Gastroesophageal sphincter (tissue), 3 donors: Measurements from ENCODE around the gene CIBAR2.

Experiments
- CTCF ChIP-seq, 4 experiments: fragments of 200-600 bp in 2 of 4; fragments of 450-650 bp in 2 of 4; sonication (generic) in 1 of 4; IDR thresholded peaks; one replicate each; pipeline ENCODE4 v1.5.1; 2017 to 2019; ENCODE audit warnings: antibody characterized with exemption in 4 of 4, mild to moderate bottlenecking in 2 of 4, moderate library complexity in 2 of 4
- EP300 ChIP-seq: sonication (generic); formaldehyde crosslinking; IDR thresholded peaks from one replicate; pipeline ENCODE4 v1.6.1; 2017; ENCODE audit warnings: antibody characterized with exemption, mild to moderate bottlenecking

GRCh38 chr16:85128079-85128837 lies 16.0 kb upstream of the CIBAR2 start:
- no peak for TF ChIP-seq CTCF (IDR thresholded peaks at IDR 0.05)
- TF ChIP-seq EP300, result no peak
